ENCODE measurements around the gene ENPP6. TPM values are rescaled to one million over a fixed set of nuclear protein-coding genes. Genes with fewer than 3 reads are reported as not detected.

ENPP6 gene
- total and polyA plus RNA-seq, 2 experiments from 2014 or later = 0.11 TPM; not detected in 1

DNA sequence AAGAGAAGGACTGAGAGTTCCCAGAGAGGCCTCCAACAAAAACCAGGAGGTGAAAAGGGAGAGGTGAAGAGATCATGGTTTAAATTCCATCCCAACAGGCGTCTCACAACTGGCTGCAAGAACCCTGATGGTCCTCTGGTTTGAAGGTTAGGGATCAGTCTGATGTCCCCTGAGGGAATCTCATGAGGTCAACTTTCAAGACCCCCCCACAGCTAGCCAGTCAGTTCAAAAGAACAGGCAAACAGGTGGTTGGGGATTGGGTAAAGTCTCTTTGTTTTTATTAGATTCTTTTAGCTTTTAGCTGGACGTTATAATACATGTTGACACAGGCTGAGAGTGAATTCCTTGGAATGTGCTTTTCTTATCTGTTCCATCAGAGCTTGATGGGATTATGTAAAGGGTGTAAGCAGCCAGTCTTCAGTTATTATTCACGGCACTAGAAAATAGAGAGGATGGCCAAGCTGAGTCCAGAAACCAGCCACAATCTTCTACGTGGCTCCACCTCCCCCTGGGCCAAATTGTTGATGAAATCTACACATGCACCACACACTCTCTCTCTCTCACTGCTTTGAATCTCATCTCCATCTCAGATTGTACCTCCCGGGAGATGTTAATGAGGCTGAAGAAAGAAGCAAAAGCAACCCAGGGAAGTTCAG lies 20.8 kb downstream of the ENPP6 start:
- Mint-ChIP-seq H3K4me3 (no peak overlapping the region), H3K9me3 (peaks cover 19% of the 10 kb centered on the region; the same call in 2 of the 3 replicates), H3K27ac (no peak overlapping the region), H3K4me1 (peaks cover 22% of the 10 kb centered on the region), H3K36me3 (ENCODE audit: low read depth) (peaks cover 11% of the 10 kb centered on the region), H3K27me3 (ENCODE audit: insufficient read depth, low read depth, poor library complexity) (peaks cover 13% of the 10 kb centered on the region)
- Histone ChIP-seq H3F3A (replicated peaks; ENCODE audit: low read depth) (no peaks in the 10 kb centered on the region), H3K27me3 (ENCODE audit: insufficient read depth) (no peaks in the 10 kb centered on the region), H3K4me1 (ENCODE audit: insufficient read depth) (no peaks in the 10 kb centered on the region), H3K27ac (ENCODE audit: low read depth) (no peak overlapping the region), H4K20me1 (replicated peaks; ENCODE audit: insufficient read depth) (no peaks in the 10 kb centered on the region), H2AFZ (no peak overlapping the region), H3K4me2 (no peak overlapping the region), H3K4me3 (no peak overlapping the region), H3K79me2 (replicated peaks; ENCODE audit: insufficient read depth) (no peaks in the 10 kb centered on the region), H3K9me2 (ENCODE audit: insufficient read depth) (peaks cover 3% of the 10 kb centered on the region; the same call in 1 of the 2 replicates), H3K36me3 (ENCODE audit: insufficient read depth) (no peaks in the 10 kb centered on the region)
- TF ChIP-seq ZNF462 (CRISPR knock-in tag; IDR thresholded peaks at IDR 0.05) = no peak
- TF ChIP-seq ZNF114 (CRISPR knock-in tag; IDR thresholded peaks at IDR 0.05) = no peak
- TF ChIP-seq NANOG (IDR thresholded peaks at IDR 0.05; ENCODE audit: borderline replicate concordance) = no peak
- no peak for TF ChIP-seq EZH2phosphoT487 (IDR thresholded peaks at IDR 0.05; ENCODE audit: unreplicated experiment)
- no peak for TF ChIP-seq ZNF331 (CRISPR knock-in tag; IDR thresholded peaks at IDR 0.05; ENCODE audit: low read depth)
- TF ChIP-seq REST (IDR thresholded peaks at IDR 0.05; ENCODE audit: unreplicated experiment) = no peak
- no peak for TF ChIP-seq EZH2 (IDR thresholded peaks at IDR 0.05; ENCODE audit: low read depth, unreplicated experiment)
- TF ChIP-seq, protein P1, sequence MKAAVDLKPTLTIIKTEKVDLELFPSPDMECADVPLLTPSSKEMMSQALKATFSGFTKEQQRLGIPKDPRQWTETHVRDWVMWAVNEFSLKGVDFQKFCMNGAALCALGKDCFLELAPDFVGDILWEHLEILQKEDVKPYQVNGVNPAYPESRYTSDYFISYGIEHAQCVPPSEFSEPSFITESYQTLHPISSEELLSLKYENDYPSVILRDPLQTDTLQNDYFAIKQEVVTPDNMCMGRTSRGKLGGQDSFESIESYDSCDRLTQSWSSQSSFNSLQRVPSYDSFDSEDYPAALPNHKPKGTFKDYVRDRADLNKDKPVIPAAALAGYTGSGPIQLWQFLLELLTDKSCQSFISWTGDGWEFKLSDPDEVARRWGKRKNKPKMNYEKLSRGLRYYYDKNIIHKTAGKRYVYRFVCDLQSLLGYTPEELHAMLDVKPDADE (IDR thresholded peaks at IDR 0.05) = no peak
- TF ChIP-seq STAT1 (IDR thresholded peaks at IDR 0.05; ENCODE audit: unreplicated experiment) = no peak
- TF ChIP-seq POLR2AphosphoS5 (IDR thresholded peaks at IDR 0.05; ENCODE audit: low read depth) = no peak
- TF ChIP-seq, protein P2, sequence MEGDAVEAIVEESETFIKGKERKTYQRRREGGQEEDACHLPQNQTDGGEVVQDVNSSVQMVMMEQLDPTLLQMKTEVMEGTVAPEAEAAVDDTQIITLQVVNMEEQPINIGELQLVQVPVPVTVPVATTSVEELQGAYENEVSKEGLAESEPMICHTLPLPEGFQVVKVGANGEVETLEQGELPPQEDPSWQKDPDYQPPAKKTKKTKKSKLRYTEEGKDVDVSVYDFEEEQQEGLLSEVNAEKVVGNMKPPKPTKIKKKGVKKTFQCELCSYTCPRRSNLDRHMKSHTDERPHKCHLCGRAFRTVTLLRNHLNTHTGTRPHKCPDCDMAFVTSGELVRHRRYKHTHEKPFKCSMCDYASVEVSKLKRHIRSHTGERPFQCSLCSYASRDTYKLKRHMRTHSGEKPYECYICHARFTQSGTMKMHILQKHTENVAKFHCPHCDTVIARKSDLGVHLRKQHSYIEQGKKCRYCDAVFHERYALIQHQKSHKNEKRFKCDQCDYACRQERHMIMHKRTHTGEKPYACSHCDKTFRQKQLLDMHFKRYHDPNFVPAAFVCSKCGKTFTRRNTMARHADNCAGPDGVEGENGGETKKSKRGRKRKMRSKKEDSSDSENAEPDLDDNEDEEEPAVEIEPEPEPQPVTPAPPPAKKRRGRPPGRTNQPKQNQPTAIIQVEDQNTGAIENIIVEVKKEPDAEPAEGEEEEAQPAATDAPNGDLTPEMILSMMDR (conservative IDR thresholded peaks at IDR 0.05; ENCODE audit: low read depth in 2 of 2) = no peak
- TF ChIP-seq JUNB (IDR thresholded peaks at IDR 0.05; ENCODE audit: unreplicated experiment) = no peak
- no peak for TF ChIP-seq CREB1 (CRISPR knock-in tag; IDR thresholded peaks at IDR 0.05; ENCODE audit: low read depth)
- no peak for DNase-seq (ENCODE audit: low spot score)
- no peak for ATAC-seq
